Posterior vena cava (tissue), 2 donors: ENCODE results near the gene OPN5. TPM values are rescaled to one million over a fixed set of nuclear protein-coding genes. Genes with fewer than 3 reads are reported as not detected.

Experiments
- DNase-seq: peaks from one replicate; pipeline ENCODE4 v3.0.0-alpha.2; 2020; ENCODE audit warnings: low spot score
- intact Hi-C, 2 donors: fragments of 100-400 bp; cut with DNase I; formaldehyde crosslinking; loops; one replicate each; pipeline versions ENCODE4 v1.14.1 to v1.14.2; 2022 to 2023
- total RNA-seq, 2 donors: library from RNA; stranded (reverse); fragmentation: NEBNext Ultra II Directional; extraction: Animal tissue kit (Norgen Biotek cat#: 25700); gene quantifications; one replicate each; pipeline ENCODE4 v1.2.1, GENCODE V29; 2021
- donor health status: DM: yes; HTN: yes; CAD: no.
- donor health status: DM: yes; HTN: yes; CAD: no.

OPN5 gene
- total RNA-seq, 2 donors from 2014 or later, result not detected

- intact Hi-C loops, result loop anchor here (5.0 to 10.0 kb wide), 2 partner anchors 153 to 160 kb away; no protein-coding TSS in a partner anchor
- DNase-seq, result no peak
Observed at GRCh38 chr6:47785182-47785581, 3.4 kb downstream of the OPN5 start.

GRCh38 chr6:47787620-47788497 lies 6.0 kb downstream of the OPN5 start:
- intact Hi-C loops, result loop anchor here (5.0 to 10.0 kb wide), 2 partner anchors 156 to 163 kb away; no protein-coding TSS in a partner anchor
- DNase-seq, result peak; percentile 83

GRCh38 chr6:47788498-47788884 lies 6.7 kb downstream of the OPN5 start:
- intact Hi-C loops, result loop anchor here (5.0 to 10.0 kb wide), 2 partner anchors 156 to 164 kb away; no protein-coding TSS in a partner anchor
- no peak for DNase-seq

GRCh38 chr6:47789553-47789952 lies 7.7 kb downstream of the OPN5 start:
- no peak for DNase-seq
- intact Hi-C loops, result loop anchor here (5.0 to 10.0 kb wide), 2 partner anchors 157 to 165 kb away; no protein-coding TSS in a partner anchor

- no peak for DNase-seq
- intact Hi-C loops, result no loop called here
Observed at GRCh38 chr6:47792216-47792733, 10.4 kb downstream of the OPN5 start.

GRCh38 chr6:47794577-47795135 lies 12.8 kb downstream of the OPN5 start:
- intact Hi-C loops, result no loop called here
- DNase-seq, result no peak

GRCh38 chr6:47801984-47802383 lies 20.2 kb downstream of the OPN5 start:
- intact Hi-C loops, result loop anchor here in 1 of 2 donors (2.0 kb wide), 1 partner anchor 71 kb away; no protein-coding TSS in a partner anchor
- DNase-seq, result no peak

- intact Hi-C loops, result no loop called here
- no peak for DNase-seq
Observed at GRCh38 chr6:47804821-47805220, 23.0 kb downstream of the OPN5 start.

- DNase-seq, result no peak
- intact Hi-C loops, result no loop called here
Observed at GRCh38 chr6:47809873-47810272, 28.0 kb downstream of the OPN5 start.

GRCh38 chr6:47810885-47811284 lies 29.1 kb downstream of the OPN5 start:
- intact Hi-C loops, result no loop called here
- DNase-seq, result no peak

GRCh38 chr6:47811443-47811842 lies 29.6 kb downstream of the OPN5 start:
- intact Hi-C loops, result no loop called here

GRCh38 chr6:47817749-47818148 lies 35.9 kb downstream of the OPN5 start:
- intact Hi-C loops, result no loop called here
- no peak for DNase-seq

More at GRCh38 chr6:47811443-47811842, 29.6 kb downstream of the OPN5 start:
- no peak for DNase-seq

- intact Hi-C loops, result no loop called here
- no peak for DNase-seq
Observed at GRCh38 chr6:47819461-47819860, 37.6 kb downstream of the OPN5 start.

GRCh38 chr6:47822856-47823554 lies 41.2 kb downstream of the OPN5 start:
- DNase-seq, result no peak
- intact Hi-C loops, result no loop called here

- intact Hi-C loops, result no loop called here
- no peak for DNase-seq
Observed at GRCh38 chr6:47832386-47833100, 50.7 kb downstream of the OPN5 start.

- intact Hi-C loops, result no loop called here
- DNase-seq, result no peak
Observed at GRCh38 chr6:47834196-47834595, 52.4 kb downstream of the OPN5 start.

GRCh38 chr6:47836046-47836445 lies 54.2 kb downstream of the OPN5 start:
- DNase-seq, result no peak
- intact Hi-C loops, result no loop called here

- no peak for DNase-seq
- intact Hi-C loops, result no loop called here
Observed at GRCh38 chr6:47836639-47837038, 54.8 kb downstream of the OPN5 start.

- no peak for DNase-seq
- intact Hi-C loops, result no loop called here
Observed at GRCh38 chr6:47839645-47840044, 57.8 kb downstream of the OPN5 start.
